Natural killer cell (primary cell): Measurements from ENCODE around the gene SLC27A4. TPM values are rescaled to one million over a fixed set of nuclear protein-coding genes. Genes with fewer than 3 reads are reported as not detected.

Experiments
- ATAC-seq, 3 donors: fragments of 150-1000 bp in 2 of 3; fragments of 200-7000 bp in 1 of 3; cut with Tn5 transposase; 1 replicate in 1 of 3; 2 replicates in 2 of 3; pipeline ENCODE4 v1.10.0; 2021; ENCODE audit warnings: mild to moderate bottlenecking in 2 of 3, moderate library complexity in 2 of 3
- DNase-seq, 2 donors: peaks; one replicate each; pipeline versions ENCODE4 v3.0.0 to v3.0.0-alpha.2; 2013 to 2021; ENCODE audit warnings: mixed read lengths in 1 of 2
- H3K27ac ChIP-seq: one replicate; pipeline ENCODE4 v1.5.1; 2013; ENCODE audit warnings: mild to moderate bottlenecking, low read length
- H3K27me3 ChIP-seq: one replicate; pipeline ENCODE4 v1.6.1; 2013; ENCODE audit warnings: low read length; ENCODE audit not compliant: control insufficient read depth, insufficient read depth
- H3K36me3 ChIP-seq: one replicate; pipeline ENCODE4 v1.6.1; 2013; ENCODE audit warnings: low read length; ENCODE audit not compliant: control insufficient read depth, insufficient read depth
- H3K4me1 ChIP-seq: one replicate; pipeline ENCODE4 v1.6.1; 2013; ENCODE audit warnings: low read length; ENCODE audit not compliant: control insufficient read depth, insufficient read depth
- H3K4me3 ChIP-seq: one replicate; pipeline ENCODE4 v1.5.1; 2013; ENCODE audit warnings: low read length
- H3K9me3 ChIP-seq: one replicate; pipeline ENCODE4 v1.6.1; 2013; ENCODE audit warnings: low read length; ENCODE audit not compliant: control insufficient read depth, insufficient read depth
- H3K27ac Mint-ChIP-seq, 2 donors: one replicate each; pipeline ENCODE4 v1.8.0; 2022; ENCODE audit warnings: mild to moderate bottlenecking in 2 of 2, mixed read lengths in 2 of 2, moderate library complexity in 1 of 2
- H3K27me3 Mint-ChIP-seq, 2 donors: one replicate each; pipeline ENCODE4 v1.8.0; 2022; ENCODE audit warnings: low read depth in 2 of 2, mixed read lengths in 2 of 2
- H3K36me3 Mint-ChIP-seq: one replicate; pipeline ENCODE4 v1.8.0; 2022; ENCODE audit warnings: mixed read lengths
- H3K4me1 Mint-ChIP-seq, 2 donors: one replicate each; pipeline ENCODE4 v1.8.0; 2022; ENCODE audit warnings: mixed read lengths in 2 of 2
- H3K4me3 Mint-ChIP-seq: one replicate; pipeline ENCODE4 v1.8.0; 2022; ENCODE audit warnings: mild to moderate bottlenecking, moderate library complexity, mixed read lengths
- H3K9me3 Mint-ChIP-seq, 2 donors: one replicate each; pipeline ENCODE4 v1.8.0; 2022; ENCODE audit warnings: mixed read lengths in 2 of 2
- WGBS: methylation state at CpG from one replicate; pipeline ENCODE4 v1.1.7; 2013; ENCODE audit warnings: missing lambda C conversion rate; ENCODE audit not compliant: insufficient coverage; 5-methylcytosine and 5-hydroxymethylcytosine counted together
- intact Hi-C: fragments of 100-400 bp; cut with micrococcal nuclease; formaldehyde crosslinking; loops from one replicate; pipeline ENCODE4 v1.14.2; 2022
- total RNA-seq, 4 donors: library from RNA; stranded (reverse); fragments of 120-200 nt in 1 of 4; gene quantifications; one replicate each; pipeline versions ENCODE4 v1.2.3 to v1.2.4, GENCODE V29; 2013 to 2022
- TF ChIP-seq, protein P1 (sequence below): fragments of 200-600 bp; IDR thresholded peaks from one replicate; pipeline ENCODE4 v1.8.0; 2022; ENCODE audit warnings: antibody characterized with exemption

SLC27A4 gene
- total RNA-seq, 3 donors from 2014 or later (not counting 1 experiment from before 2014, with no cell fraction given): 7.7 to 12.3 (median 11.2) TPM

DNA sequence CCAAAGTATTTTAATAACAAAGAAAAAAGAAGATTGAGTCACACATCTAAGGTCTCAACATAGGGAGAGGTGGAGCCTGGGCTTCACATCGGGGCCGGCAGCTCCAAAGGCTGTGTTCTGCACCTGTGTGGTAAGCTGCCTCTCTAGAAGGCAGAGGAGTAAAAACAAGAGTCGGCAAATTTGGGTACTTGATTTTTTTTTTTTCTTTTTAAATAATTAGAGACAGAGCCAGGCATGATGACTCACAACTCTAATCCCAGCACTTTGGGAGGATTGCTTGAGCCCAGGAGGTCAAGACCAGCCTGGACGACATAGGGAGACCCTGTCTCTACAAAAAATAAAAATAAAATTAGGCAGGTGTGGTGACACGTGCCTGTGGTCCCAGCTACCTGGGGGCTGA is 35.5 kb downstream of the SLC27A4 start:
- no peak overlapping the region for H3K4me3 Mint-ChIP-seq
- WGBS: 95% methylated on average over 4 of the region's 5 CpGs
- no peak for ATAC-seq
- H3K27me3 Mint-ChIP-seq: no peaks in the 10 kb centered on the region
- no peaks in the 10 kb centered on the region for H3K9me3 Mint-ChIP-seq
- H3K4me1 Mint-ChIP-seq: peaks cover 21 to 26% of the 10 kb centered on the region in 2 donors
- Histone ChIP-seq H3K27ac (no peak overlapping the region), H3K36me3 (peaks cover 18% of the 10 kb centered on the region), H3K4me3 (no peak overlapping the region), H3K27me3 (no peaks in the 10 kb centered on the region), H3K9me3 (no peaks in the 10 kb centered on the region), H3K4me1 (peaks cover 14% of the 10 kb centered on the region)
- TF ChIP-seq, protein P1, sequence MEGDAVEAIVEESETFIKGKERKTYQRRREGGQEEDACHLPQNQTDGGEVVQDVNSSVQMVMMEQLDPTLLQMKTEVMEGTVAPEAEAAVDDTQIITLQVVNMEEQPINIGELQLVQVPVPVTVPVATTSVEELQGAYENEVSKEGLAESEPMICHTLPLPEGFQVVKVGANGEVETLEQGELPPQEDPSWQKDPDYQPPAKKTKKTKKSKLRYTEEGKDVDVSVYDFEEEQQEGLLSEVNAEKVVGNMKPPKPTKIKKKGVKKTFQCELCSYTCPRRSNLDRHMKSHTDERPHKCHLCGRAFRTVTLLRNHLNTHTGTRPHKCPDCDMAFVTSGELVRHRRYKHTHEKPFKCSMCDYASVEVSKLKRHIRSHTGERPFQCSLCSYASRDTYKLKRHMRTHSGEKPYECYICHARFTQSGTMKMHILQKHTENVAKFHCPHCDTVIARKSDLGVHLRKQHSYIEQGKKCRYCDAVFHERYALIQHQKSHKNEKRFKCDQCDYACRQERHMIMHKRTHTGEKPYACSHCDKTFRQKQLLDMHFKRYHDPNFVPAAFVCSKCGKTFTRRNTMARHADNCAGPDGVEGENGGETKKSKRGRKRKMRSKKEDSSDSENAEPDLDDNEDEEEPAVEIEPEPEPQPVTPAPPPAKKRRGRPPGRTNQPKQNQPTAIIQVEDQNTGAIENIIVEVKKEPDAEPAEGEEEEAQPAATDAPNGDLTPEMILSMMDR: no peak
- no peak overlapping the region for H3K27ac Mint-ChIP-seq
- intact Hi-C loops: no loop called here
- no peak for DNase-seq
- H3K36me3 Mint-ChIP-seq: no peaks in the 10 kb centered on the region

DNA sequence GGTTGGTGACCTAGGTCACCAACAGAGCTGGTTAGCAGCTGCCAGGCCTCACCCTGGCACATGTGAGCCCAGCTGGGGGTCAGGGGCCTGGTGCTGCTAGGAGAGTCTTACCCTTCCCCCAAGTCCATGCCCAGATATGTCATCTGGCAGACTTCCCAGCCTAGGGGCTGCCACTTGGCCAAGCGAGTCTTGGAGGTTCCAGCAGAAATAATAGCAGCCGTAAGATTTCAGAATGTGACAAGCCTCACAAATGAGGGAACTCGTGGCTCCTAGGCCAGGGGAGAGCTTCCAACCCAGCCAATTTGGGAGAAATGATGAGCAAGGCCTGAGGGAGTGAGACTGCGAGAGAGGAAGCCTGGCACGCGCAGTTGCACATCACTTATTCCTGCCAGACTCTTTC is 41.9 kb downstream of the SLC27A4 start:
- no peak for ATAC-seq
- no peak overlapping the region for H3K27ac ChIP-seq
- no peaks in the 10 kb centered on the region for H3K36me3 Mint-ChIP-seq
- TF ChIP-seq, protein P1: no peak
- no peaks in the 10 kb centered on the region for H3K9me3 Mint-ChIP-seq
- no peaks in the 10 kb centered on the region for H3K27me3 ChIP-seq
- H3K4me1 ChIP-seq: no peaks in the 10 kb centered on the region
- peaks cover 47% of the 10 kb centered on the region for H3K36me3 ChIP-seq
- H3K4me3 Mint-ChIP-seq: no peak overlapping the region
- H3K4me1 Mint-ChIP-seq: peaks cover 6 to 13% of the 10 kb centered on the region in 2 donors
- no peak overlapping the region for H3K27ac Mint-ChIP-seq
- 94% methylated on average over 3 of the region's 6 CpGs for WGBS
- H3K4me3 ChIP-seq: no peak overlapping the region
- no peak for DNase-seq
- intact Hi-C loops: no loop called here
- H3K27me3 Mint-ChIP-seq: no peaks in the 10 kb centered on the region
- H3K9me3 ChIP-seq: no peaks in the 10 kb centered on the region

DNA sequence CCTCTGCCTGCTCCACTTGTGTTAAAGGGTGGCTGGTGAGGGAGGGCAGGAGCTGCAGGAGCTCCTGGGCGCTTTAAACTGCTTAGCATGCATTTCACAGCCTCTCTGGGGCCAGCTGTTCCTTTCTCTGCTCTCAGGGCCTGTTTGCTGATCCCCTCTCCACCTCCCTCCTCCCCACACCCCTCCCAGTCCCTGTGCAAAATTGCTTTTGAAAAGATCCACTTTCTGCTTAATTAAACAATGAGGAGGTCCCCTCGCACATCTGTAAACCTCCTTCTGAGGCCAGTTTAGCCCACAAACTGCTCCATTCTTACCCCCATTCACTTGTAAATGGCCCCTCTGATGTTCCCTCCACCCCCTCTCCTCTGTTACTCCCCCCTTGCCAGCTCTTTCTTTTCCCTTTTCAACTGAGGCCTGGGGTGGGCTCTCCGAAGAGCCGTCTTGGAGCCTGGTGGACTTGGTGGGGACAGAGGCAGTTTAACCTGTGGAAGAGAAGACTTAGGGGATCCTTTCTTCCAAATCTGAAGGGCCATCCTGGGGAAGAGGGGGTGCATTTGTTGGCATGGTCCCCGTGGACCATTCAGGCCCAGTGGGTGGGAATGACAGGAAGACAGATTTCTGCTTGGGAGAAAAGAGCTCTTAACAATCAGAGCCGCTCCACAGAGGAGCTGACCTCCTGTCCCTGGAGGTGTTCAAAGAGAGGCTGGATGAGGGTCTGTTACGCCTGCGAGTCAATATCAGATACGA is 42.9 kb downstream of the SLC27A4 start:
- no peaks in the 10 kb centered on the region for H3K9me3 Mint-ChIP-seq
- H3K27me3 Mint-ChIP-seq: no peaks in the 10 kb centered on the region
- intact Hi-C loops: no loop called here

More for the DNA sequence above, 42.9 kb downstream of the SLC27A4 start:
- no peak overlapping the region for H3K4me3 ChIP-seq
- Mint-ChIP-seq H3K4me1 (peaks cover 6 to 13% of the 10 kb centered on the region in 2 donors), H3K27ac (no peak overlapping the region), H3K36me3 (no peaks in the 10 kb centered on the region), H3K4me3 (no peak overlapping the region)
- TF ChIP-seq, protein P1: no peak
- H3K9me3 ChIP-seq: no peaks in the 10 kb centered on the region
- ATAC-seq (no peak), DNase-seq (no peak)
- H3K4me1 ChIP-seq: no peaks in the 10 kb centered on the region
- no peaks in the 10 kb centered on the region for H3K27me3 ChIP-seq
- peaks cover 52% of the 10 kb centered on the region for H3K36me3 ChIP-seq
- no peak overlapping the region for H3K27ac ChIP-seq
- WGBS: 94% methylated on average over 9 of the region's 9 CpGs
